Right lobe of liver (tissue), 4 donors: Measurements from ENCODE around the gene RHPN2.

ENCODE experiments used
- POLR2A ChIP-seq: fragments of 450-650 bp; IDR thresholded peaks from one replicate; pipeline ENCODE4 v1.6.1; 2017; ENCODE audit warnings: antibody characterized with exemption, mild to moderate bottlenecking
- TF ChIP-seq, protein P1 (sequence below), 4 donors: fragments of 200-600 bp in 3 of 4; fragments of 450-650 bp in 1 of 4; IDR thresholded peaks; one replicate each; pipeline versions ENCODE4 v1.5.1 to v1.8.0; 2016 to 2022; ENCODE audit warnings: antibody characterized with exemption in 4 of 4, mild to moderate bottlenecking in 2 of 4
- donor health status: DM: no; HTN: no; CAD: no.
- donor health status: DM: no; HTN: no; CAD: no.
- donor health status: DM: no; HTN: yes; CAD: no.

GRCh38 chr19:33085570-33086128 lies 21.0 kb upstream of the RHPN2 start:
- TF ChIP-seq, protein P1, sequence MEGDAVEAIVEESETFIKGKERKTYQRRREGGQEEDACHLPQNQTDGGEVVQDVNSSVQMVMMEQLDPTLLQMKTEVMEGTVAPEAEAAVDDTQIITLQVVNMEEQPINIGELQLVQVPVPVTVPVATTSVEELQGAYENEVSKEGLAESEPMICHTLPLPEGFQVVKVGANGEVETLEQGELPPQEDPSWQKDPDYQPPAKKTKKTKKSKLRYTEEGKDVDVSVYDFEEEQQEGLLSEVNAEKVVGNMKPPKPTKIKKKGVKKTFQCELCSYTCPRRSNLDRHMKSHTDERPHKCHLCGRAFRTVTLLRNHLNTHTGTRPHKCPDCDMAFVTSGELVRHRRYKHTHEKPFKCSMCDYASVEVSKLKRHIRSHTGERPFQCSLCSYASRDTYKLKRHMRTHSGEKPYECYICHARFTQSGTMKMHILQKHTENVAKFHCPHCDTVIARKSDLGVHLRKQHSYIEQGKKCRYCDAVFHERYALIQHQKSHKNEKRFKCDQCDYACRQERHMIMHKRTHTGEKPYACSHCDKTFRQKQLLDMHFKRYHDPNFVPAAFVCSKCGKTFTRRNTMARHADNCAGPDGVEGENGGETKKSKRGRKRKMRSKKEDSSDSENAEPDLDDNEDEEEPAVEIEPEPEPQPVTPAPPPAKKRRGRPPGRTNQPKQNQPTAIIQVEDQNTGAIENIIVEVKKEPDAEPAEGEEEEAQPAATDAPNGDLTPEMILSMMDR (IDR thresholded peaks at IDR 0.05) = no peak
- TF ChIP-seq POLR2A = no peak
